H9 (cell line): ENCODE data around the gene AP3D1. TPM values are rescaled to one million over a fixed set of nuclear protein-coding genes. Genes with fewer than 3 reads are reported as not detected.

Source experiments
- DNase-seq: peaks from one replicate; pipeline ENCODE4 v3.0.0-alpha.2; 2017
- H2AFZ ChIP-seq: one replicate; pipeline ENCODE4 v1.6.1; 2013; ENCODE audit warnings: mild to moderate bottlenecking, low read length, control low read depth, moderate library complexity
- H2AK5ac ChIP-seq: 2 replicates; pipeline ENCODE4 v1.6.1; 2013; ENCODE audit warnings: low read length, control low read depth, mixed read lengths; ENCODE audit not compliant: insufficient read length
- H2BK120ac ChIP-seq: one replicate; pipeline ENCODE4 v1.6.1; 2013; ENCODE audit warnings: low read depth, mild to moderate bottlenecking, low read length, control low read depth, inconsistent platforms; ENCODE audit not compliant: poor library complexity, severe bottlenecking
- H2BK12ac ChIP-seq: 2 replicates; pipeline ENCODE4 v1.6.1; 2013; ENCODE audit warnings: low read length, control low read depth, mixed read lengths, low read depth; ENCODE audit not compliant: insufficient read length
- H2BK15ac ChIP-seq: 2 replicates; pipeline ENCODE4 v1.6.1; 2013; ENCODE audit warnings: low read depth, low read length, control low read depth
- H2BK20ac ChIP-seq: one replicate; pipeline ENCODE4 v1.6.1; 2013; ENCODE audit warnings: low read depth, mild to moderate bottlenecking, low read length, control low read depth, inconsistent platforms; ENCODE audit not compliant: poor library complexity, severe bottlenecking
- H2BK5ac ChIP-seq: 2 replicates; pipeline ENCODE4 v1.6.1; 2013; ENCODE audit warnings: low read length, control low read depth, mixed read lengths; ENCODE audit not compliant: insufficient read length
- H3K14ac ChIP-seq: 2 replicates; pipeline ENCODE4 v1.6.1; 2013; ENCODE audit warnings: low read length, control low read depth; ENCODE audit not compliant: insufficient read depth
- H3K18ac ChIP-seq: 2 replicates; pipeline ENCODE4 v1.6.1; 2013; ENCODE audit warnings: low read depth, mild to moderate bottlenecking, mixed read lengths, low read length, control low read depth; ENCODE audit not compliant: insufficient read length
- H3K23ac ChIP-seq: 2 replicates; pipeline ENCODE4 v1.6.1; 2013; ENCODE audit warnings: low read length, control low read depth, mixed read lengths, low read depth; ENCODE audit not compliant: insufficient read length
- H3K23me2 ChIP-seq: 2 replicates; pipeline ENCODE4 v1.6.1; 2013; ENCODE audit warnings: low read depth, mild to moderate bottlenecking, mixed read lengths, low read length, control low read depth; ENCODE audit not compliant: insufficient read length, poor library complexity, severe bottlenecking
- H3K27ac ChIP-seq: 2 replicates; pipeline ENCODE4 v1.5.1; 2013; ENCODE audit warnings: low read length, control low read depth, mixed read lengths, low read depth; ENCODE audit not compliant: insufficient read length
- H3K27me3 ChIP-seq: 2 replicates; pipeline ENCODE4 v1.6.1; 2013; ENCODE audit warnings: low read length, control low read depth, inconsistent platforms; ENCODE audit not compliant: insufficient read depth
- H3K4ac ChIP-seq: 2 replicates; pipeline ENCODE4 v1.6.1; 2013; ENCODE audit warnings: low read depth, mild to moderate bottlenecking, control low read depth, inconsistent platforms, low read length, moderate library complexity
- H3K4me1 ChIP-seq: 2 replicates; pipeline ENCODE4 v1.6.1; 2013; ENCODE audit warnings: low read length, control low read depth, inconsistent platforms; ENCODE audit not compliant: insufficient read depth
- H3K4me2 ChIP-seq: 2 replicates; pipeline ENCODE4 v1.6.1; 2013; ENCODE audit warnings: low read length, control low read depth, mixed read lengths; ENCODE audit not compliant: insufficient read length, insufficient read depth
- H3K56ac ChIP-seq: 2 replicates; pipeline ENCODE4 v1.6.1; 2013; ENCODE audit warnings: low read depth, mild to moderate bottlenecking, mixed read lengths, low read length, control low read depth; ENCODE audit not compliant: insufficient read length
- H3K79me1 ChIP-seq: 2 replicates; pipeline ENCODE4 v1.6.1; 2013; ENCODE audit warnings: low read depth, mild to moderate bottlenecking, moderate library complexity, low read length, control low read depth, inconsistent platforms; ENCODE audit not compliant: insufficient read depth, poor library complexity, severe bottlenecking
- H3K79me2 ChIP-seq: 2 replicates; pipeline ENCODE4 v1.6.1; 2013; ENCODE audit warnings: low read length, control low read depth, inconsistent platforms; ENCODE audit not compliant: insufficient read depth
- H3K9ac ChIP-seq: 2 replicates; pipeline ENCODE4 v1.6.1; 2013; ENCODE audit warnings: low read length, control low read depth, mixed read lengths; ENCODE audit not compliant: insufficient read length; ENCODE audit errors: extremely low read depth
- H3K9me3 ChIP-seq: one replicate; pipeline ENCODE4 v1.6.1; 2013; ENCODE audit warnings: low read depth, low read length, inconsistent platforms; ENCODE audit not compliant: control insufficient read depth
- H3T11ph ChIP-seq: one replicate; pipeline ENCODE4 v1.6.1; 2013; ENCODE audit warnings: mild to moderate bottlenecking, low read length, control low read depth, inconsistent platforms
- H4K20me1 ChIP-seq: one replicate; pipeline ENCODE4 v1.6.1; 2013; ENCODE audit not compliant: control insufficient read depth, insufficient read length, insufficient read depth
- H4K5ac ChIP-seq: 2 replicates; pipeline ENCODE4 v1.6.1; 2013; ENCODE audit warnings: low read depth, mild to moderate bottlenecking, mixed read lengths, low read length, control low read depth; ENCODE audit not compliant: insufficient read length
- H4K8ac ChIP-seq: replicated peaks from 2 replicates; pipeline ENCODE4 v1.6.1; 2013; ENCODE audit warnings: low read length, control low read depth, mixed read lengths, low read depth; ENCODE audit not compliant: insufficient read length
- H4K91ac ChIP-seq: 2 replicates; pipeline ENCODE4 v1.6.1; 2013; ENCODE audit warnings: low read depth, mild to moderate bottlenecking, moderate library complexity, mixed read lengths, low read length, control low read depth; ENCODE audit not compliant: insufficient read length
- H3K27ac Mint-ChIP-seq, 3 experiments: 2 replicates in 2 of 3; 3 replicates in 1 of 3; pipeline ENCODE4 v1.8.0; 2020 to 2021; ENCODE audit warnings: mixed read lengths in 3 of 3, mild to moderate bottlenecking in 1 of 3, moderate library complexity in 1 of 3
- H3K27me3 Mint-ChIP-seq: 2 replicates; pipeline ENCODE4 v1.8.0; 2021; ENCODE audit warnings: low read depth, mild to moderate bottlenecking, moderate library complexity, mixed read lengths
- H3K36me3 Mint-ChIP-seq, 3 experiments: 2 replicates in 2 of 3; 3 replicates in 1 of 3; pipeline ENCODE4 v1.8.0; 2020 to 2021; ENCODE audit warnings: low read depth in 3 of 3, mixed read lengths in 3 of 3; ENCODE audit not compliant: insufficient read depth in 1 of 3
- H3K4me1 Mint-ChIP-seq, 2 experiments: 2 replicates each; pipeline ENCODE4 v1.8.0; 2020; ENCODE audit warnings: mixed read lengths in 2 of 2
- H3K4me3 Mint-ChIP-seq, 2 experiments: 2 replicates in 1 of 2; 3 replicates in 1 of 2; pipeline ENCODE4 v1.8.0; 2020 to 2021; ENCODE audit warnings: mild to moderate bottlenecking in 2 of 2, mixed read lengths in 2 of 2, moderate library complexity in 1 of 2
- H3K9me3 Mint-ChIP-seq, 2 experiments: 2 replicates in 1 of 2; 3 replicates in 1 of 2; pipeline ENCODE4 v1.8.0; 2020; ENCODE audit warnings: mild to moderate bottlenecking in 2 of 2, mixed read lengths in 2 of 2, moderate library complexity in 1 of 2
- CTCF ChIP-seq: fragments of 200-600 bp; sonication (generic); conservative IDR thresholded peaks from 3 replicates; pipeline ENCODE4 v1.8.0; 2021; ENCODE audit warnings: antibody characterized with exemption, mild to moderate bottlenecking
- WGBS: extraction: QIAGEN DNeasy Blood & Tissue Kit; methylation state at CpG from one replicate; pipeline ENCODE4 v1.1.7; 2013; ENCODE audit warnings: missing lambda C conversion rate, low lambda C conversion rate, mixed read lengths; ENCODE audit not compliant: insufficient read length; ENCODE audit errors: extremely low coverage; 5-methylcytosine and 5-hydroxymethylcytosine counted together
- total RNA-seq: library from RNA; stranded (reverse); gene quantifications from 2 replicates; pipeline ENCODE4 v1.2.1, GENCODE V29; 2021

AP3D1 gene
- total RNA-seq, 1 experiment from 2014 or later, result 142 TPM

- no peaks in the 10 kb centered on the region for H4K20me1 ChIP-seq
- H3K23ac ChIP-seq, result no peak overlapping the region
- H2AFZ ChIP-seq, result no peak overlapping the region
- Mint-ChIP-seq H3K9me3 (no peaks in the 10 kb centered on the region; a peak in 1 of 5 replicates), H3K4me1 (peaks cover 22 to 31% of the 10 kb centered on the region in 2 experiments), H3K27ac (peak overlapping the region in 1 of 3 experiments; percentile 99; a peak in 4 of 7 replicates), H3K4me3 (peak overlapping the region; percentile 76 to 87), H3K27me3 (no peaks in the 10 kb centered on the region), H3K36me3 (no peaks in the 10 kb centered on the region)
- H2AK5ac ChIP-seq, result no peak overlapping the region
- no peaks in the 10 kb centered on the region for H3K79me1 ChIP-seq
- 0 out of 2 replicates have a peak overlapping the region, but pooled peaks have one; percentile 93 for H3K14ac ChIP-seq
- TF ChIP-seq CTCF, result 0 out of 3 replicates have a peak, but pooled peaks have one; percentile 5
- no peak overlapping the region for H2BK20ac ChIP-seq
- H3K27me3 ChIP-seq, result no peaks in the 10 kb centered on the region
- no peak overlapping the region for H3T11ph ChIP-seq
- no peak overlapping the region for H2BK15ac ChIP-seq
- H2BK12ac ChIP-seq, result no peak overlapping the region
- WGBS, result no CpG with 5 or more reads among the region's 10 CpGs
- H3K9ac ChIP-seq, result peak overlapping the region; percentile 58
- no peak overlapping the region for H4K5ac ChIP-seq
- no peak overlapping the region for H3K4ac ChIP-seq
- no peak for DNase-seq
- H4K8ac ChIP-seq, result no peak overlapping the region
- H2BK5ac ChIP-seq, result no peak overlapping the region
- H3K18ac ChIP-seq, result no peak overlapping the region
- H2BK120ac ChIP-seq, result no peak overlapping the region
- no peak overlapping the region for H4K91ac ChIP-seq
- H3K79me2 ChIP-seq, result no peaks in the 10 kb centered on the region
- no peaks in the 10 kb centered on the region for H3K4me1 ChIP-seq
- peaks cover 10% of the 10 kb centered on the region for H3K23me2 ChIP-seq
- no peaks in the 10 kb centered on the region for H3K9me3 ChIP-seq
- no peak overlapping the region for H3K56ac ChIP-seq
- H3K4me2 ChIP-seq, result peak overlapping the region; percentile 69
- no peak overlapping the region for H3K27ac ChIP-seq
Measured at GRCh38 chr19:2062389-2062729, 89.0 kb downstream of the AP3D1 start.
